Stimulated activated naive CD4-positive, alpha-beta T cell treated with Interleukin-2 at 50 U/mL for 16 hours (primary cell): ENCODE measurements around the gene COL2A1.

ENCODE experiments used
- DNase-seq: peaks from one replicate; lab custom pipeline; 2025; lab: John Stamatoyannopoulos, UW

Gene COL2A1

DNA sequence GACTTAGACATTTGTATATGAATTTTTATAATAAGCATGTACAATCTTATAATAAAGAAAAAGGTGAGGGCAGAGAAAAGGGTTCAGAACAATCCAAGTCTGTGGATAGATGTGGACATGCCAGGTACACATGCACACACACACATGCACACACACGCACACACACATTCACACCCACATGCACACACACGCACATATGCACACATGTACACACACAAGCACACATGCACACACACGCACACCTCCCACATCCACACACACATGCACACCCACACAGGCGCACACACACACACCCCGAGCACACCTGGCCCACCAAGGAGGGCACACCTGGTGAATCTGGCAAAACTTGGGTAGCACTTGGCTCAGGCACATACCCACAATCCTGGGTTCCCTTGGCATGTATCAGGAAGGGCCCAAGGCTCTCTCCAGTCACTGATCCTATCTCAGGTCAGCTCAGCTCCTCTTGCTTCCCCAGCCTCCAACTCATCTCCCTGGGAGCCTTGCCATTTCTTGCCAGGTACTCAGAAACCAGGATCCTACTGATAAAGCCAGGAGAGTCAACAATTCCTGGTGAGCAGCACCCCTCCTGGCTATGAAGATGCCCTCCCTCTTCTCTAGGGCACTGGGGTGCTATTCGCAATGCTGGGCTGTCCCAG, 59.5 kb downstream of the COL2A1 start:
- DNase-seq, result no peak

- DNase-seq, result no peak
Observed at GRCh38 chr12:47943623-47944340, 60.5 kb downstream of the COL2A1 start.

- no peak for DNase-seq
Observed at GRCh38 chr12:47942614-47943225, 61.6 kb downstream of the COL2A1 start.

- DNase-seq, result peak; percentile 25
Observed at GRCh38 chr12:47941871-47942613, 62.2 kb downstream of the COL2A1 start.

GRCh38 chr12:47941475-47941780, 62.8 kb downstream of the COL2A1 start:
- DNase-seq, result no peak

DNA sequence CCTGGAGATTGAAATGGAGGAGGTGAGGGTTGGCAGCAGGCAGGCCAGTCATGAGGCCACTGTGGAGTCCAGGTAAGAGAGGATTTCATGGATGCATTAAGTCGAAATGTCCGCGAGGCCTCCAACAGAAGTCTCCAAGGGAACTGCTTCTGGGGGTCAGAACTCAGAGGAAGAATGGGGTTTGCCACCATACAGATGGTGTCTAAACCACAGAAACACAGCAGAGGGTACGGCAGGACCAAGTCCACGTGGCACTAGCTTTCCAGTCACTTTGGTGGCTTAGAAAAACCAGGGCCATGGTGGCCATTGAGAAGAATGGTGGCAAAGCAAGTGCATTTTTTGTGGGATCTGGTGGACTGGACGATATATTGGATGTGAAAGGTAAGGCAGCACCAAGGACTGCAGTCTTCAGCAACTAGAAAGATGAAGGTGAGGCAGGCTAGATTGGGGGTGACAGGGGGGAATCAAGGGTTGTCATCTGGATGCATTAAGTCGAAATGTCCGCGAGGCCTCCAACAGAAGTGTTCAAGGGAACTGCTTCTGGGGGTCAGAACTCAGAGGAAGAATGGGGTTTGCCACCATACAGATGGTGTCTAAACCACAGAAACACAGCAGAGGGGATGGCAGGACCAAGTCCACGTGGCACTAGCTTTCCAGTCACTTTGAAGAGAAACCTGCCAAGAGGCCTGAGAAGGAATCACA, 63.4 kb downstream of the COL2A1 start:
- no peak for DNase-seq

GRCh38 chr12:47939009-47939601, 65.2 kb downstream of the COL2A1 start:
- no peak for DNase-seq

- DNase-seq, result no peak
Observed at GRCh38 chr12:47938594-47938993, 65.7 kb downstream of the COL2A1 start.

DNA sequence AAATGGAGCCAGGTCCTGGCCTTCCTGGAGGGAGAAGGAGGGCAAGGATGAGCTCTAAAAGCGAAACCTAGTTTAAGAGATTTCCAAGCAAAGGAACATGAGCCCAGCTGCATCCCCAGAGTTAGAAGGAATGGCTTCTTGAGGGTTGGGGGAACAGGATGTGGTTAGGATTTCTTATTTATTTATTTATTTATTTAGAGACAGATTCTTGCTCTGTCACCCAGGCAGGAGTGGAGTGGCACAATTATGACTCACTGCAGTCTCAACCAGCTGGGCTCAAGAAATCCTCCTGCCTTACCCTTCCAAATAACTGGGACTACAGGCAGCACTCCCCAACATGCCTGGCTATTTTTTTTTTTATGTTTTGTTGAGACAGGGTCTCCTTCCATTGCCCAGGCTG, 66.2 kb downstream of the COL2A1 start:
- no peak for DNase-seq

GRCh38 chr12:47935184-47935583, 69.1 kb downstream of the COL2A1 start:
- no peak for DNase-seq

GRCh38 chr12:47931187-47931586, 73.1 kb downstream of the COL2A1 start:
- no peak for DNase-seq

- no peak for DNase-seq
Observed at GRCh38 chr12:47930634-47931033, 73.6 kb downstream of the COL2A1 start.

DNA sequence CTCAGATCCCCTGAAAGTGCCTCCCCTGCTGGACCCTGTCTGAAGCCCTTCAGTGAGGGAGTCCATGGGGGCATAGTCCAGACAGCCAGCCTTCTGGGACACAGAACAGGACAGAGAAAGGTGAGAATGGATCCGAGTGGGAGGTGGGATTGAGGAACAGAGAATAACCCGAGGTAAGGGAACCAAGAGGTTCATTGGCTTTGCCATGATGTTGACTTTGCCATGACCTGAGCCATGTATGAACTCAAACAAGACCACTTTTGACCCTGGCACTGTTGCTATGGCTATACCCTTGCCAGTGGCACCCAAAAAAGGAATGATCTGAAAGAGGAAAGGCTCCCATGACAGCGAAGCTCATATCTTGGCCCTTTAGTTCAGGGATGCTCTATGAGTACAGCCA, 76.9 kb downstream of the COL2A1 start:
- DNase-seq, result no peak
